Central memory CD4-positive, alpha-beta T cell (primary cell): ENCODE data around the gene UBXN2A.
A peak's percentile ranks its signal among the peaks of the same experiment; 100 is the strongest.
"Not testable (repeated sequence)": the region's sequence is repeated elsewhere in the genome, so short reads cannot be mapped to it uniquely, and the experiment has no call there.

ENCODE experiments used
- DNase-seq: peaks from one replicate; pipeline ENCODE4 v3.0.0; 2022

The UBXN2A gene

GRCh38 chr2:23941644-23942043, 1.4 kb downstream of the UBXN2A start:
- DNase-seq, result no peak

GRCh38 chr2:23943666-23944065, 3.4 kb downstream of the UBXN2A start:
- no peak for DNase-seq

- DNase-seq, result no peak
These were observed 4.3 kb downstream of the UBXN2A start for GRCh38 chr2:23944527-23944926.

GRCh38 chr2:23944976-23945375, 4.7 kb downstream of the UBXN2A start:
- no peak for DNase-seq

- DNase-seq, result no peak
These were observed 7.1 kb downstream of the UBXN2A start for GRCh38 chr2:23947350-23947749.

- DNase-seq, result not testable (repeated sequence)
These were observed 12.3 kb downstream of the UBXN2A start for GRCh38 chr2:23952558-23952957.

GRCh38 chr2:23953625-23954024, 13.4 kb downstream of the UBXN2A start:
- no peak for DNase-seq

GRCh38 chr2:23954325-23955014, 14.2 kb downstream of the UBXN2A start:
- no peak for DNase-seq

GRCh38 chr2:23967846-23968245, 27.6 kb downstream of the UBXN2A start:
- DNase-seq, result no peak

GRCh38 chr2:23976883-23977282, 36.6 kb downstream of the UBXN2A start:
- no peak for DNase-seq

GRCh38 chr2:23988371-23988770, 48.1 kb downstream of the UBXN2A start:
- peak; percentile 5 for DNase-seq

GRCh38 chr2:23992931-23993330, 52.7 kb downstream of the UBXN2A start:
- DNase-seq, result no peak

GRCh38 chr2:23993736-23994269, 53.5 kb downstream of the UBXN2A start:
- DNase-seq, result no peak

- DNase-seq, result no peak
These were observed 54.3 kb downstream of the UBXN2A start for GRCh38 chr2:23994567-23994966.

GRCh38 chr2:24007693-24008092, 67.4 kb downstream of the UBXN2A start:
- no peak for DNase-seq

- no peak for DNase-seq
These were observed 68.6 kb downstream of the UBXN2A start for GRCh38 chr2:24008672-24009366.

- DNase-seq, result no peak
These were observed 69.1 kb downstream of the UBXN2A start for GRCh38 chr2:24009367-24009679.

GRCh38 chr2:24009680-24010476, 69.6 kb downstream of the UBXN2A start, which contains the start of gene MFSD2B:
Gene MFSD2B, plus strand, starts transcription at chr2:24010085. Its CDS starts 12 bp downstream, at chr2:24010097.
- DNase-seq, result no peak

- DNase-seq, result no peak
These were observed 70.4 kb downstream of the UBXN2A start for GRCh38 chr2:24010477-24011249.

- DNase-seq, result no peak
These were observed 71.2 kb downstream of the UBXN2A start for GRCh38 chr2:24011250-24012104.

GRCh38 chr2:24012521-24013188, 72.4 kb downstream of the UBXN2A start:
- DNase-seq, result no peak
